Upper lobe of left lung (tissue), 4 donors: ENCODE data around the gene COL15A1.

Source experiments
- EP300 ChIP-seq, 4 donors: sonication (generic); formaldehyde crosslinking; IDR thresholded peaks; one replicate each; pipeline ENCODE4 v1.5.1; 2017; ENCODE audit warnings: antibody characterized with exemption in 4 of 4, control low read depth in 2 of 4
- POLR2A ChIP-seq, 4 donors: fragments of 450-650 bp; IDR thresholded peaks; one replicate each; pipeline ENCODE4 v1.5.1; 2016 to 2017; ENCODE audit warnings: antibody characterized with exemption in 4 of 4, mild to moderate bottlenecking in 2 of 4
- POLR2AphosphoS5 ChIP-seq, 2 donors: sonication (generic); formaldehyde crosslinking; IDR thresholded peaks; one replicate each; pipeline ENCODE4 v1.5.1; 2017; ENCODE audit warnings: antibody characterized with exemption in 2 of 2
- TF ChIP-seq, protein P1 (sequence below), 6 experiments: fragments of 450-650 bp in 4 of 6; fragments of 200-600 bp in 2 of 6; sonication (generic) in 2 of 6; IDR thresholded peaks; one replicate each; pipeline ENCODE4 v1.5.1; 2016 to 2019; ENCODE audit warnings: antibody characterized with exemption in 6 of 6

DNA sequence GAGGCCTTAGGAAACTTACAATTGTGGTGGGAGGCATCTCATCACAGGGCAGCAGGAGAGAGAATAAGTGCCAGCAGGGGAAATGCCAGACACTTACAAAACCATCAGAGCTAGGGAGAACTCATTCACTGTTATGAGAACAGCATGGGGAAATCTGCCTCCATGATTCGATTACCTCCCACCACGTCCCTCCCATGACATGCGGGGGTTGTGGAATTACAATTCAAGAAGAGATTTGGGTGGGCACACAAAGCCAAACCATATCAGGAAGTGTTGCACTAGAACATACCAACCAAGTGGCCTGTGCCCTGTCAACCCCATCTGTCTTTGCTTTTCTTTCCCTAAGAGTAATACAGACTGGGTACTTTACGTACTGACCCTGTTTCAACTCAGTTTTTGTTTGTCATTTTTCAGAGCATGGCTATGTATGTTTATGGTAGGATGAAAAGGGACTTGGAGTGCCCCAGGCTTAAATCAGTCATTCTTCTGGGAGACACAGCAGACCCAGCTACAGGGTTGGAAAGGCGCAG lies 102.9 kb downstream of the COL15A1 start:
- no peak for TF ChIP-seq POLR2A (IDR thresholded peaks at IDR 0.05)
- TF ChIP-seq, protein P1, sequence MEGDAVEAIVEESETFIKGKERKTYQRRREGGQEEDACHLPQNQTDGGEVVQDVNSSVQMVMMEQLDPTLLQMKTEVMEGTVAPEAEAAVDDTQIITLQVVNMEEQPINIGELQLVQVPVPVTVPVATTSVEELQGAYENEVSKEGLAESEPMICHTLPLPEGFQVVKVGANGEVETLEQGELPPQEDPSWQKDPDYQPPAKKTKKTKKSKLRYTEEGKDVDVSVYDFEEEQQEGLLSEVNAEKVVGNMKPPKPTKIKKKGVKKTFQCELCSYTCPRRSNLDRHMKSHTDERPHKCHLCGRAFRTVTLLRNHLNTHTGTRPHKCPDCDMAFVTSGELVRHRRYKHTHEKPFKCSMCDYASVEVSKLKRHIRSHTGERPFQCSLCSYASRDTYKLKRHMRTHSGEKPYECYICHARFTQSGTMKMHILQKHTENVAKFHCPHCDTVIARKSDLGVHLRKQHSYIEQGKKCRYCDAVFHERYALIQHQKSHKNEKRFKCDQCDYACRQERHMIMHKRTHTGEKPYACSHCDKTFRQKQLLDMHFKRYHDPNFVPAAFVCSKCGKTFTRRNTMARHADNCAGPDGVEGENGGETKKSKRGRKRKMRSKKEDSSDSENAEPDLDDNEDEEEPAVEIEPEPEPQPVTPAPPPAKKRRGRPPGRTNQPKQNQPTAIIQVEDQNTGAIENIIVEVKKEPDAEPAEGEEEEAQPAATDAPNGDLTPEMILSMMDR (IDR thresholded peaks at IDR 0.05): no peak
- TF ChIP-seq EP300 (IDR thresholded peaks at IDR 0.05): no peak
- no peak for TF ChIP-seq POLR2AphosphoS5 (IDR thresholded peaks at IDR 0.05)
